GM19467 (cell line): ENCODE measurements around the gene PARP16.
"Not testable (repeated sequence)": the region's sequence is repeated elsewhere in the genome, so short reads cannot be mapped to it uniquely, and the experiment has no call there.

ENCODE experiments used
- ATAC-seq: cut with Tn5 transposase; IDR thresholded peaks from one replicate; pipeline ENCODE4 v1.9.1; 2021; ENCODE audit warnings: mild to moderate bottlenecking, moderate library complexity; ENCODE audit not compliant: unreplicated experiment

Gene PARP16

GRCh38 chr15:65245096-65245856 lies 41.4 kb downstream of the PARP16 start:
- no peak for ATAC-seq

DNA sequence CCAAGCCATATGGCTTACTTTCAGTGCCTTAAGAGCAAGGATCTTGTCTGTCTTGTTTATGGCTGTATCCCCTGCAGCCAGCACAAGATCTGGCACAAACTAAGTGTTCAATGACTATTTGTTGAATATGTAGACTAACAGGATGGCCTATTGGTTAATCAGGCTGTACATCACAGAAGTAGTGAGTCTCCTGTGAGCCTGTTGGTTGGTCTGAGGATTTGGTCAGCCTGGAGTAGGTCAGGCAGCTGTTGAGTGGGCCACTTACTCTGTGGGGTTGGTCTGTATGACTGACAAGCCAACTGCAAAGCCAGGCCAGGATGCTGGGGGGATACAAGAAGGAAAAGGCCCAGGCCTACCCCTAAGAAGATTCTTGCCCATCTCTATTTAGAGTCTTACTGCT lies 42.0 kb downstream of the PARP16 start:
- no peak for ATAC-seq

DNA sequence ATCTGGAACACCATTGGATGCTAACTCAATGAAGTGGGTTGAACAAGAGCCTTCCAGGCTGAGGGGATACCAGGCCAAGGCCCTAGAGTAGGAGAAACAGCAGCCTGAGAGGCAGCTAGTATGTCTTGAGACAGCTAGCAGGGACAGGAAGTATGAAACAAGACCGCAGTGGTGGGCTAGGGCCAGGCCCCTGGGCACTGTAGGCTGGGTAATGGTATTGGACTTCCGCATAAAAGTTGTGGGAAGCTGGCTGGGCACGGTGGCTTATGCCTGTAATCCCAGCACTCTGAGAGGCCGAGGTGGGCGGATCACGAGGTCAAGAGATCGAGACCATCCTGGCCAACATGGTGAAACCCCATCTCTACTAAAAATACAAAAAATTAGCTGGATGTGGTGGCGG lies 50.2 kb downstream of the PARP16 start:
- not testable (repeated sequence) for ATAC-seq

GRCh38 chr15:65233696-65234095 lies 53.0 kb downstream of the PARP16 start:
- ATAC-seq: no peak

DNA sequence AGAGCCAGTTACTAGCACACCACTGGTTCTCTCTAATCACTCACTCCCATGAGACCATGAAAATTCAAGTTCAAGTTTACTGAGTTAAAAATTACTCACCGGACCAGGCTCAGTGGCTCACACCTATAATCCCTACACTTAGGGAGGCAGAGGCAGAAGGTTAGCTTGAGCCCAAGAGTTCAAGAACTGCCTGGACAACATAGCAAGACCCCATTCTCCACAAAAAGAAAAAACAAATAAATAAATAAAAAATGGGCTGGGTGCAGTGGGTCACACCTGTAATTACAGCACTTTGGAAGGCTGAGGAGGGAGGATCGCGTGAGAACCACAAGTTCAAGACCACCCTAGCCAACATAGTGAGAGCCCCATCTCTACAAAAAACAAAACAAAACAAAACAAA lies 54.2 kb downstream of the PARP16 start:
- ATAC-seq: no peak

DNA sequence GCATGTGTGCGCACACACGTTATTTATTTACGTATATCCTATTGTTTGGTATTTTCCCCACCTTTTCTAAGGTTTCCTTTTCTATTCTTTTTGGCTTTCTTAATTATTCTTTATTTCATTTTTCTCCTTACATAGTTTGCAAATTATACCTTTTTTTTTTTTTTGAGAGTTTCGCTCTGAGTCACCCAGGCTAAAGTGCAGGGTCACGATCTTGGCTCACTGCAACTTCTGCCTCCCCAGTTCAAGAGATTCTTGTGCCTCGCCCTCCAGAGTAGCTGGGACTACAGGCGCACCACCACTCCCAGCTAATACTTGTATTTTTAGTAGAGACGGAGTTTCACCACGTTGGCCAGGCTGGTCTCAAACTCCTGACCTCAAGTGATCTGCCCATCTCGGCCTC lies 55.4 kb downstream of the PARP16 start:
- no peak for ATAC-seq

DNA sequence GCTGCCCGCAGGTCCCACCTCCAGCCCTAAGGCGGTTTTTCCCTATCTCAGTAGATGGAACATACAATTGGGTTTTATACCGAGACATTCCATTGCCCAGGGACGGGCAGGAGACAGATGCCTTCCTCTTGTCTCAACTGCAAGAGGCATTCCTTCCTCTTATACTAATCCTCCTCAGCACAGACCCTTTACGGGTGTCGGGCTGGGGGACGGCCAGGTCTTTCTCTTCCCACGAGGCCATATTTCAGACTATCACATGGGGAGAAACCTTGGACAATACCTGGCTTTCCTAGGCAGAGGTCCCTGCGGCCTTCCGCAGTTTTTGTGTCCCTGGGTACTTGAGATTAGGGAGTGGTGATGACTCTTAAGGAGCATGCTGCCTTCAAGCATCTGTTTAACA lies 59.8 kb downstream of the PARP16 start:
- ATAC-seq: not testable (repeated sequence)

DNA sequence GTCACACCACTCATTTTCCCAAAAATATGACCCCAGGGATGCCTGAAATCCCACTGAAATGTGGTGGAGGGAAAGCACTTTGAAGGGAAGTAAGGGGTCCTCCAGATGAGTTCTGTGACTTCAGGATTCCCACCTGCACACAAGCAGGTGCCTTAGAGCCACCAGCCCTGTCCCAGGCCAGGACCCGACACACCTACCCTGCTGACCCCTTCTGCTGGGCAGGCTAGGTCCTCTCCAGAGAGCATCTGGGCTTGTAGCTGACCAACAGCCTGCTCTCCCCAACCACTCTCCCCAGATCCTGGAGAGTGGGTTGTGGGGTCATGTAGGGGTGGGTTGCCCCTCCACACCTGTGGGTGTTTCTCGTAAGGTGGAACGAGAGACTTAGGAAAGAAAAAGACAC lies 60.5 kb downstream of the PARP16 start:
- no peak for ATAC-seq

- ATAC-seq: no peak
Measured at GRCh38 chr15:65223996-65224395, 62.7 kb downstream of the PARP16 start.

- no peak for ATAC-seq
Measured at GRCh38 chr15:65222891-65223290, 63.8 kb downstream of the PARP16 start.

GRCh38 chr15:65221697-65222096 lies 65.0 kb downstream of the PARP16 start:
- ATAC-seq: no peak

DNA sequence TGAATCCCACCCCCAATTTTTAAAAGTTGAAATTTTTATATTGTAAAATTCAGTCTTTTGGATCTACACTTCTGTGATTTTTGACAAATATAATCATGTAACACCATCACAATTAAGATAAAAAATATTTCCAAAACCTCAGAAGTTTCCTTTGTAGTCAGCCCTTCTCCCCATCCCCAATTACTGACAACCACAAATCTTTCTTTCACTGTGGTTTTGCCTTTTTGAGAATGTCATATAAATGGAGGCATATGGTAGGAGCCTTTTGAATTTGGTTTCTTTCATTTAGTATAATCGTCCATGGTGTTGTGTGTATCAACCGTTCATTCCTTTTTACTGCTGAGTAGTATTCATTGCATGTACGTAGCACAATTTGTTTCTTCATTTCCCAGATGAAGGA lies 67.5 kb downstream of the PARP16 start:
- no peak for ATAC-seq

- ATAC-seq: no peak
Measured at GRCh38 chr15:65217526-65218482, 68.9 kb downstream of the PARP16 start.

DNA sequence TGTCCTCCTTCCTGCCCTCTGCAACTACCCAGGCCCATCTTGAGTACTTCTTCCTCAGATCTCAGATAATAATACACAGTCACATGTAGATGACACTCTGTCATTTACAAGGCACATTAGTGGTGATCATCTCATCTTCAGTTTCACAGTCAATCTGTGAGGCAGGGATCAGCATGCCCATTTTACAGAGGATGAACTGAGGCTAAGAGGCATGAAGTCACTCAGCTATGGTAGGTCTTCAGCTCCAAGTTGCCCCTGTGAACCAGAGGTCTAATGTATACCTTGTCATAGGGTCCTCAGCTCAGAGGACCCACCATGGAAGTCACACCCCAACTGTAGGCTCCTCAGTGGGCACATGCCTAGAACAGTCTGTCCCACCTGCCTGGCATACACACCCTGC lies 71.2 kb downstream of the PARP16 start:
- no peak for ATAC-seq

- ATAC-seq: no peak
Measured at GRCh38 chr15:65214010-65214409, 72.7 kb downstream of the PARP16 start.

DNA sequence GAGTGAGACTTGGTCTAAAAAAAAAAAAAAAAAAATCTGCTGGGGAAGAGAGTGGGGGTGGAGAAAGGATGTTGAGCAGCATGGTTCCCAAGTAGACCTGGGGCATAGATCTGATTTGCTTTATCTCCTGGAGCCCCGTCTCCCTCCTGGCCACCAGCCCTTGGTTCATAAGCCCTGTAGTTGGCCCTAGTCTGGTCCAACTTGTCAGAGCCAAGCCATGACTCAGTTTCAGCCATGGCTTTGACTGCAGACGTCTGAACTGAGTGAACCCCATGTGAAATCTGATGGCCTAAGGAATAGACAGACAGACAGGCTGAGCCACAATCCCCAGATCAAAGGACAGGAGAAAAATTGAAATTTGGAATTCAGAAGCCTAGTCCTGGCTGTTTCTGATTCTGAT lies 73.4 kb downstream of the PARP16 start:
- no peak for ATAC-seq

- no peak for ATAC-seq
Measured at GRCh38 chr15:65212097-65212496, 74.6 kb downstream of the PARP16 start.

- no peak for ATAC-seq
Measured at GRCh38 chr15:65211482-65211982, 75.2 kb downstream of the PARP16 start.

DNA sequence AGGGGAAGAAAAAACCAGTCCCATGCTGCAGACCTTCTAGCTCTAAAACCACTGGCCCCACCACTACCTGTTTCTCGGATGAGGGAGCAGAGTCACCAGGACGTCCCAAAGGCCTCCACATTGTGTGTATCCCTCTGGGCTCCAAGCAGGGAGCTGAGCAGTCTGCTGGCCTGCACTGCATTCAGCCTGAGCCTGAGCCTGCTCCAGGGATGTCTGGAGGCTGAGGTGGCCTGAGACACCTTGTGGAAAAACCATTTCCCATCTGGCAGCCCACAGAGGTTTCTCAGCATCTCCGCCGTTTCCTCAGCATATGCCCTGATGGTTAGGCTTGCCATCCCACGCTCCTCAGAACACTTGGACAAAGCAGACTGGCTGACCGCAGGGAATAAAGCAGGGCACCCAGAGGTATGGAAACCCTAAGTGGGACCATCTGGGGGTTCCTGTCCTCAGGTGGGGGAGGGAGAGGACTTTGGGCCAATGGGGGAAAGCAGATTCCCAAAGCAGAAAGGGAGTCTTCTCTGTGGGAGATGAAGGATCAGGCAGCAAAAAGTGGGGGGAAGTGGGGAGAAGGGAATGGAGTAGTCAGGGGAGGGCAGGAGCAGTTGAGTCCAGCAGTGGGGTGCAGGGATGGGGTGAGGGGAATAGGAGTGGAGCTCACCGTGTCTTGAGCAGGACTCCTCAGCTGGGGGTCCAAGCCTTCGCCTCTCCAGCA lies 75.8 kb downstream of the PARP16 start, which contains the start of gene CILP:
Gene CILP, minus strand, starts transcription at position 704 of the 712 bp plus-strand sequence. CDS start 1,718 bp downstream, outside the sequence.
- ATAC-seq: no peak

DNA sequence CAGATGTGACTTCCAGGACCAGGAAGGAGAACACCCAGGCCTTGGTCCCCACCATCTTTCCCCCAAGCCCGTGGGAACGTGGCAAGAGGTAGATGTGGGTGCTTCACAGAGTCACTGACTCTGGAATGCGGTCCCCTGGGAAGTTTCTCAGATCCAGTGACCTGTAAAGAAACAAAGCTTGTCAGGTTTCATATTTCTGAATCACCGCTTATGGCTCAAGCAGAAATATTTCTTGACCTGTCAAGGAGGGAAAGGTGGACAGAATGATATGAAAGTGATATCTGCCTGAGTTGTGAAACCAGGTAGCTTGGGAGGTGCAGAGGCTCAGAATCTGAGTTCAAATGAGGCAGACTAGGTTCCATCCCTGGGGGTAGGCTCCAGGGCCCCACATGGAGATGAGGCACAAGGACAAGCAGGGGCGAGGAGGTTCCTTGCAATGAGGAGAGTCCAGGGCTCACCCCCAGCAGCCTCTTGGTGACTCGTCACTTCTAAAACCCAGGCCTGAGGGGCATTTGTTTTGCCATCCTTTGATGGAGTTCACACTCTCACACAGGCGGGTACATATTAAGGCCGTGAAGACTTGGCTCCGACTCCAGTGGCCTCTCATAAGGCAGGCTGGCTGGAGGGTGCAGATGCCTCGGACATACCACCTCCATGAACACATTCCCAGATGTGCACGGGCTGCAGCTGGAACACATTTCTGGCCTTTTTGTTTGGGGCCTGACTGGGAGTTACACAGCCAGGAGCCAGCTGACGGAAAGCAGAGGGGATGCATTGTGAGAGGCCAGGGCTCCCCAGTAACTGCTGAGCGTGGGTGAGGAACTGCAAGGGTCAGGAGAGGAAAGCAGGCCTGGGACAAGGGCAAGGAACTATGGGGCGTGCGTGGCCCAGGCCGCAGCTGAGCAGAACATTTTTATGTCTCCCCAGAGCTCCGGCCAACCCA lies 76.7 kb downstream of the PARP16 start:
- no peak for ATAC-seq
